ENCODE data around the gene CRACDL.

GRCh38 chr2:98911376-98912154 is 24.5 kb downstream of the CRACDL start:
- TF ChIP-seq CTCF (IDR thresholded peaks at IDR 0.05), result no peak
- TF ChIP-seq POLR2A (IDR thresholded peaks at IDR 0.05), result no peak

Data from adrenal gland (tissue), 5 donors.